Muscle layer of colon (tissue), 2 donors: ENCODE data around the gene LAMB2.
A peak's percentile ranks its signal among the peaks of the same experiment; 100 is the strongest.

Experiments
- H3K27ac ChIP-seq: one replicate; pipeline ENCODE4 v1.7.0; 2013; ENCODE audit warnings: low read depth, mild to moderate bottlenecking, low read length, moderate library complexity
- H3K27me3 ChIP-seq, 2 donors: one replicate each; pipeline ENCODE4 v1.7.0; 2013; ENCODE audit warnings: low read length in 2 of 2, mild to moderate bottlenecking in 2 of 2; ENCODE audit not compliant: insufficient read depth in 2 of 2, control insufficient read depth in 1 of 2
- H3K36me3 ChIP-seq: one replicate; pipeline ENCODE4 v1.7.0; 2013; ENCODE audit warnings: mild to moderate bottlenecking, low read length; ENCODE audit not compliant: insufficient read depth
- H3K4me1 ChIP-seq: one replicate; pipeline ENCODE4 v1.7.0; 2013; ENCODE audit warnings: mild to moderate bottlenecking, low read length; ENCODE audit not compliant: insufficient read depth
- H3K4me3 ChIP-seq, 2 donors: one replicate each; pipeline ENCODE4 v1.7.0; 2013; ENCODE audit warnings: low read length in 2 of 2, low read depth in 1 of 2, mild to moderate bottlenecking in 1 of 2, moderate library complexity in 1 of 2
- H3K9ac ChIP-seq: one replicate; pipeline ENCODE4 v1.7.0; 2013; ENCODE audit warnings: low read length
- H3K9me3 ChIP-seq: one replicate; pipeline ENCODE4 v1.7.0; 2013; ENCODE audit warnings: mild to moderate bottlenecking, low read length
- donor health status: abdominal sarcoma.
- donor health status: Adenocarcinoma of cecum.

The LAMB2 gene

DNA sequence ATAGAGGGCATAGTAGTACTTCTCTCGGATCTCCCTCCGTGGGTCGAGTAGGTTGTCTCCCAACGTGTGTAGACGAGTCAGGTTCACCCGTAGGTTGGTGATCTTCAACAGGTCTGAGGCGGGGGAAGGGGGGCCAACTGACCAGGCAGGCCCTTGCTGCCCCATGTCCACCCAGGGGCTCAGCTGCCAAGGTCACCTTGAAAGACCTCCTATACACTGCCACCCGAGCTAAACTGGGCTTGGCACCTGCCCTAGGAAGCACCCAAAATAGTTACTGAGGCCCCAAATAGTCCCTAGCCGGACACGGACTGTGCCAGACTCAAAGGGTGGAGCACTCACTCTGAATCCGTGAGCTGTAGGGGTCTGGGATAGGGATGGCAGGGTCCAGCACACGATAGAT, 1.8 kb downstream of the LAMB2 start:
- H3K27ac ChIP-seq: peak overlapping the region; percentile 42
- H3K4me1 ChIP-seq: peaks cover 28% of the 10 kb centered on the region
- H3K4me3 ChIP-seq: peak overlapping the region in 1 of 2 donors; percentile 83

DNA sequence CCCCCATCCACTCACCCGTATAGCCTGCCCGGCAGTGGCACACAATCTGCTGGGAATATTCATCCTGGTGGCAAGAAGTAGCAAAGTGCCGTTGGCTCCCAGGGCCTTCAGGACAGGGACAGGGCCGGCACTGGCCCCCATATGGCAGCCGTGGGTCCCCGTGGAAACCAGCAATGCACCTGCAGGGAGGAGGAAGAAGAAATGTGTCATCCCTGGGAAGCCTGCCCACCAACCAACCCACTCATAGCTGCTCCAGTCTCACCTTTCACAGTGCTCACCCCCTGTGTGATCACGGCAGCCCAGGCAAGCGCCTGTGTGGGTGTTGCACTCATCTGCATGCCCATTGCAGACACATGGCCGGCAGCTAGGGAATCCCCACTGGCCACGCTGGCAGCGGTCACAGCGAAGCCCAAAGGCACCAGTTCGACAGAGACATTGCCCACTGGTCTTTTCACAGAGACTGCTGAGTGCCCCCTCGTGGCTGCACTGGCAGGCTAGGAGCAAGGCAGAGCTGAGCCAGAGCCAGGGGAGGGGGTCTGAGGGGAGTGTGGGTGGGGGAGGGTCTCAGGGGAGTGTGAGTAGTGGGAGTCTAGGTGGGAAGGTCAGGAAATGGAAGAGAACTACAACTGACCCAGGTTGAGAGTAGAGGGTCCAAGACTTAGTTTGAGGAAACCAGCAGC, 7.7 kb downstream of the LAMB2 start:
- Histone ChIP-seq H3K36me3 (peaks cover 83% of the 10 kb centered on the region), H3K9me3 (no peaks in the 10 kb centered on the region), H3K27ac (no peak overlapping the region), H3K4me1 (peaks cover 3% of the 10 kb centered on the region), H3K9ac (no peak overlapping the region), H3K4me3 (no peak overlapping the region), H3K27me3 (no peaks in the 10 kb centered on the region)

More for the DNA sequence above, 1.8 kb downstream of the LAMB2 start:
- Histone ChIP-seq H3K36me3 (peaks cover 53% of the 10 kb centered on the region), H3K27me3 (no peaks in the 10 kb centered on the region), H3K9me3 (no peaks in the 10 kb centered on the region), H3K9ac (peak overlapping the region; percentile 77)

DNA sequence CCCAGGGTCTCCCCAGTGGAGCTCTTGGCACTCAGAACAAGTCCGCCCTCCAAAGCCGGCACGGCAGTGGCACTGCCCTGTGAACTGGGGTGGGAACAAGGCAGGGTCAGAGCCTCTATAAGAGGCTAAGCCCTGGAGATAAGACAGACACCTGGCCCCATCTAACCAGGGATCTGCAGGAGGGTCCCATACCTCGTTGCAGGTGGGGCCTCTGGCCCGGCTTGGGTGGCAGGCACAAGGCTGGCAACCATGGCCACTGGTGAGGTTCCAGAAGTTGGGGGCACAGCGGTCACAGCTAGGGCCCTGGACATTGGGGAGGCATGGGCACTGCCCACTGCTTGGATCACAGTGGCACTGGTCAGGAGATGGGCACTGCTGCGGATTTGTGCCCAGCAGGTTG, 8.6 kb downstream of the LAMB2 start:
- Histone ChIP-seq H3K4me3 (no peak overlapping the region), H3K9me3 (no peaks in the 10 kb centered on the region), H3K27ac (no peak overlapping the region), H3K27me3 (no peaks in the 10 kb centered on the region), H3K36me3 (peaks cover 77% of the 10 kb centered on the region), H3K4me1 (peaks cover 8% of the 10 kb centered on the region), H3K9ac (no peak overlapping the region)

DNA sequence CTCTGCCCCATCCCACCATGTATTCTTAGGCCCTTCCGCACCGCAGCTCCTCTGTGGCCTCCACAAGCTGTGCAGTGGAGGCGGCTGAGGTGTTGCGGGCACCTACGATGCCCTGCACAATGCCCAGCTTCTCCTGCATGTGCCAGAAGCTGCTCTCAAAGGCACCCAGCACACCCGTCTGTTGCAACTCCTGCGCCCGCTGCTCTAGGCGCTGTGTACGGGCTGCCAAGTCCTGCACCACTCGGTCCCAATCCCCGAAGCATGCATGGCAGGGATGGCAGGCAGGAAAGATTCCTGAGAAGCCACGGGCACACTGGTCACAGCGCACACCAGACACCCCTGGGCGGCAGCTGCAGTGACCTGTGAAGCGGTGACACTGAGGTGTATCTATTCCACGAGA, 9.2 kb downstream of the LAMB2 start:
- no peak overlapping the region for H3K9ac ChIP-seq
- peaks cover 76% of the 10 kb centered on the region for H3K36me3 ChIP-seq
- H3K4me3 ChIP-seq: no peak overlapping the region
- no peaks in the 10 kb centered on the region for H3K27me3 ChIP-seq
- no peak overlapping the region for H3K27ac ChIP-seq
- H3K9me3 ChIP-seq: no peaks in the 10 kb centered on the region
- H3K4me1 ChIP-seq: peaks cover 14% of the 10 kb centered on the region

DNA sequence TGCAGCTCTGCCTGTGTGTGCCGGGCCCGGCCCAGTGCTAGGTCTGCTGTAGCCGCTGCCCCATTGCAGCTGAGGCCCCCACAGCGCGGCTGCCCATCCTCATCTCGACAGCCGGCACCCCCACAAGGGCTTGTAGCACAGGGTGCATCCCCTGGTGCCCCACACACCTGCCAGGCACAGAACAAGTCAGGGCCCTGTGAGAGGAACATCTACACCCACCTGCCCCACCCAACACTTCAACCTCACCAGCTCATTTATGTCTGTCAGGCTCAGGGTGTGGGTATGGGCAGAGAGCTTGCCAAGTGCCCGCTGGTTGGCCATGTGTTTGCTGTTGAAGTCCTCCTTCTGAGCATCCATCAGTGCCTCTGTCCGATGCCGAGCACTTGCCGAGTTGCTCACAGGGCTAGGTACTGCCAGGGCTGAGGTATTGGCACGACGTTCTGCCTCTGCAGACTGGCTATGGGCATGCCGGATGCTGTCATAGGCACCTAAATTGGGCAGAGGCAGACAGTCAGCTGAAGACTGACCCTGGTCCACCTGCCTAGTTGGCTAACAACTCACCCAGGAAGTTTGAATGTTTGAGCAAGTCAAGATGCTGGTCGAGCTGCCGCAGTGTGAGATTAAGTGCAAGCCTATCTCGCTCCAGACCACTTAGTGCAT, 9.8 kb downstream of the LAMB2 start:
- Histone ChIP-seq H3K27ac (no peak overlapping the region), H3K4me1 (peaks cover 18% of the 10 kb centered on the region), H3K9ac (no peak overlapping the region), H3K9me3 (no peaks in the 10 kb centered on the region), H3K36me3 (peaks cover 75% of the 10 kb centered on the region), H3K27me3 (no peaks in the 10 kb centered on the region), H3K4me3 (no peak overlapping the region)

DNA sequence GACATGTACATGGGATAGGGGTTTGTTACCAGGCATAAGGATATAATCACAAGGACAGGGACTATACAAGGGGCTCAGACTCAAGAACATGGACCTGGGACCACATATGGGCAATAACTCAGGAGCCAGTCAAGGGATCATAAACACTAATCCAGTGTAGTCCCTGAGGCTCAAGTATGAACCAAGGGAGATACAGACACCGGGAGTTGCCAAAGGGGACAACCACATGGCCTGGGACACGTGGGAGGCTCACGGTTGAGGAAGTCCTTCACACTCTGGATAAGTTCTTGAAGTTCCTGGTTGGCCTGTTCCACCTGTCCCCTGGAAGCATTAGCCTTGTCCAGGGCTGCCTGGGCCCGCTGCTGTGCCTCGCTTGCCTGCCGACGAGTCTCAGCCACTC, 10.4 kb downstream of the LAMB2 start:
- peaks cover 79% of the 10 kb centered on the region for H3K36me3 ChIP-seq
- H3K27me3 ChIP-seq: no peaks in the 10 kb centered on the region
- no peak overlapping the region for H3K27ac ChIP-seq
- H3K4me3 ChIP-seq: no peak overlapping the region
- H3K9ac ChIP-seq: no peak overlapping the region
- H3K4me1 ChIP-seq: peaks cover 18% of the 10 kb centered on the region
- H3K9me3 ChIP-seq: no peaks in the 10 kb centered on the region

DNA sequence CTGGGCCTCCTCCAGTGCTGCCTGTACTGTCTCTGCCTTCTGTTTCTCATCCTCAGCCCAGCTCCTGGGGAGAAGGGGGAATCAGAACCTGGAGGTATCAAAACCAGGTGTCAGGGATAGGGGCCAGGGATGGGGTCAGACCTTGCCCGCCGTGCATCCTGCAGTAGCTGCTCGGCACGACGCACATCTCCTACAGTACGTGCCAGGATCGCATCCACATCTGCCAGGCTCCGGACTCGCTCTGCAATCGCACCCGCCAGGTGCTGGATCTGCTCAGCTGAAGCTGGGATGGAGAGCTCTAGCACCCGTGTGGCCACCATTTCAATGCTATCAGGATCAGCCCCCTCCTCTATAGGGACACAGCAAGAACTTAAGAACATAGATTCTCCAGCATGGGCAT, 10.8 kb downstream of the LAMB2 start:
- Histone ChIP-seq H3K27me3 (no peaks in the 10 kb centered on the region), H3K4me3 (no peak overlapping the region), H3K36me3 (peaks cover 80% of the 10 kb centered on the region), H3K9ac (no peak overlapping the region), H3K9me3 (no peaks in the 10 kb centered on the region), H3K27ac (no peak overlapping the region), H3K4me1 (peaks cover 18% of the 10 kb centered on the region)

DNA sequence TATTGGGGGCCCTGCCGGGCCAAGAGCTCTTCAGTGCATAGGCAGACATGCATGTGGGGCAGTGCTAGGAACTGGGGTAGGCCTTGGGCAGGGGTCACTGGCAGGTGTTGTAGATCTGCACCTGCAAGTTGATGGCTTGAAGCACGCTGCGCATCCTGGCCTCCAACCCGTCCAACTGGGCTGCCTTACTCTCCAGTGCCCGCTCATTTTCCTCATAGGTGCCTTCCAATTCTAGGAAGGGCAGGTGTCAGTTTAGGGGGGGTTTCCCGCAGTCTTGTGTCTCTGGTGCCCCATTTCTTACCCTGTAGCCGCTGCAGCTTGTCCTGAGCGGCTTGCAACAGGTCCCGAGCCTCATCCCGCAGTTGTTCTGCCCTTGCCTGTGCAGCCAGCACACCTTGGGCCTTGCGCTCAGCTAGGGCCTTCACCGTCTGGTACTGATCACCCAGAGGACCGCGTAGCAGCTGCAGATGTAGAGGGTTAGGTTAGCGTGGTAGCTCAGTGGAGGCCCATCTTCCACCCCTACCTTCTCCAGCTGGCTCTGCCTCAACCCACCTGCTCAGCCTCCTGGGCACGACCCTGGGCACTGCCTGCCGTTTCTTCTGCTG, 11.6 kb downstream of the LAMB2 start:
- H3K27ac ChIP-seq: peak overlapping the region; percentile 95
- H3K9ac ChIP-seq: no peak overlapping the region
- no peaks in the 10 kb centered on the region for H3K27me3 ChIP-seq
- H3K4me3 ChIP-seq: peak overlapping the region in 1 of 2 donors; percentile 91
- no peaks in the 10 kb centered on the region for H3K9me3 ChIP-seq
- peaks cover 18% of the 10 kb centered on the region for H3K4me1 ChIP-seq
- peaks cover 80% of the 10 kb centered on the region for H3K36me3 ChIP-seq

DNA sequence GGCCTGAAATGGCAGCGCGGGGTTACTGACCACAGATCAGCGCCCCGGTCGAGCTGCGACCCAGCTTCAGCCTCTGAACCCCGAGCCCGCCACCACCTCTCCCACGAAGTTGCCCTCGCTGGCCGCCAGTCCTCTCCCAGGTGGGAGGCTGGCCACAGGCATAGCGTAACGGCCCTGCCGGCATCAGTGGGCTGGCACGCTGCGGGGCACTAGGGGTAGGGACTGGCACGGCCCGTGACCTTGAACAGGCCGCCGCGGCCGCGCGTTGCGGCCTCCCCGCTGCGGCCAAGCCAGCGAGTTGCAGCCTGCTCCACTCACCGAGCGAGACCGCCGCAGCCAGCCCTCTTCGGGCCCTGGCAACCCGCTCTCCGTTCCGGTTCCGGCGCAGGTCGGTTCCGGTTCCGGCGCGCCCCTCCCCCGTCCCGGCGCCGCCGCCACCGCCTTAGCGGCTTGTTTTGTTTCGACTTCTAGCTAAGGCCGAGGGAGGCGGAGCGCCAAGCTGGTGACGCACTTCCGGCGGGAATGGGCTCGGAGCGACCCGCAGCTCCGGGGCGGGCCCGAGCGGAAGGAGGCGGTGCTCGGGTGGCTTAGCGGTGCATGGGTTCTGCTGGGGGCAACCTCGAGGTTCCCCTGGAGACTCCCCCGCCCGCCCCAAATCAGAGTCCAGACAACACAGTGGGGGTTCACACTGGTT, 12.3 kb downstream of the LAMB2 start, which contains the start of gene USP19:
USP19 (minus strand) TSS at position 386 of the 694 bp plus-strand sequence. CDS start 1,678 bp downstream, outside the sequence.
- Histone ChIP-seq H3K27me3 (no peaks in the 10 kb centered on the region), H3K9me3 (no peaks in the 10 kb centered on the region), H3K9ac (peak within 1 kb of the TSS; percentile 97), H3K4me3 (peak within 1 kb of the TSS; percentile 79 to 91), H3K27ac (peak within 1 kb of the TSS; percentile 95), H3K36me3 (peaks cover 80% of the 10 kb centered on the region), H3K4me1 (peaks cover 18% of the 10 kb centered on the region)

DNA sequence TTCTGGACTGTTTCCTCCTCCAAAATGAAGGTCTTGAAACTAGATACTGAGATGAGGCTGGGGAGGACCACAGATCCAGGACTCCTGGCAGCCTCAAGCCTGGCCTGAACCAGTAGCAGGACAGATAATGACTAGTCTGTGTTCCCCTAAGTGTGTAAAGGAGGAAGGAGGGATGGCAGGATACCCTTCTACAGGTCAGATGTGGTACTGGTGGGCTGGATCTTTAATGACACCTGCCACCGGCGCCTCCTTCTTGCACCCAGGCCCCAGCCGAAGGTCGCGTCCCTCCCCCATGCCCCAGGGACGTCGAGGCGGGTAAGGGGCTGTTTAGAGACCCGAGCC, 12.8 kb downstream of the LAMB2 start:
- H3K4me1 ChIP-seq: peaks cover 18% of the 10 kb centered on the region
- peak overlapping the region; percentile 97 for H3K9ac ChIP-seq
- peak overlapping the region; percentile 79 to 91 for H3K4me3 ChIP-seq
- H3K27ac ChIP-seq: peak overlapping the region; percentile 95
- peaks cover 80% of the 10 kb centered on the region for H3K36me3 ChIP-seq
- no peaks in the 10 kb centered on the region for H3K9me3 ChIP-seq
- H3K27me3 ChIP-seq: no peaks in the 10 kb centered on the region

DNA sequence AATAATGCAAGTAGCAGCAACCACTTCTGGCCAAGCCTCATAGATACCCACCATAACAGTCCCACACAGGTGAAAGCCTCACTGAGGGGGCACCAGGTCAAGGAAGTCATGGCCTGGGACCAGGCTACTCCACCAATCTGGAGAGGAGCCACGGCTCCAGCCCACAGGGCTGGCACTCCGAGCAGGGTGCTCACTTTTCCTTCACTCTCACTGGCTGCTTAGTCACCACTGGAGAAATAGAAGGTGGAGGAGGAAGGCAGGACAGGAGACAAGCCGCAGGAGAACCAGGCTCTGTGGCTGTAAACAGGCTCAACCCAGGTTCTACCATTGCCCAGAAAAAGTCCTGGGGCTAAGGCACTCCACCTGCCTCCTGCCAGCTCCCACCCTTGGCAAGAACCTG, 13.4 kb downstream of the LAMB2 start:
- peaks cover 18% of the 10 kb centered on the region for H3K4me1 ChIP-seq
- peaks cover 80% of the 10 kb centered on the region for H3K36me3 ChIP-seq
- peak overlapping the region; percentile 79 to 91 for H3K4me3 ChIP-seq
- H3K27me3 ChIP-seq: no peaks in the 10 kb centered on the region
- H3K9ac ChIP-seq: peak overlapping the region; percentile 97
- no peaks in the 10 kb centered on the region for H3K9me3 ChIP-seq
- peak overlapping the region; percentile 95 for H3K27ac ChIP-seq
